Pancreas (tissue), 10 donors: ENCODE results near the gene DNAH8. TPM values are rescaled to one million over a fixed set of nuclear protein-coding genes. Genes with fewer than 3 reads are reported as not detected.

Experiments
- ATAC-seq, 4 donors: fragments of 200-7000 bp; cut with Tn5 transposase; one replicate each; pipeline versions ENCODE4 v1.8.0 to v1.9.1; 2020; ENCODE audit warnings: mild to moderate bottlenecking in 4 of 4, moderate library complexity in 4 of 4
- DNase-seq, 6 donors: peaks; one replicate each; pipeline ENCODE4 v3.0.0-alpha.2; 2020
- FAIRE-seq: peaks from 2 replicates; lab custom pipeline; 2012; peaks lifted over from hg19 to GRCh38; lab: Jason Lieb, UNC
- H3K27ac ChIP-seq, 4 donors: fragments of 200-600 bp; sonication (generic); 1 replicate in 3 of 4; 2 replicates in 1 of 4; pipeline versions ENCODE4 v1.5.0 to v1.8.0; 2020
- H3K27me3 ChIP-seq, 4 donors: fragments of 200-600 bp; one replicate each; pipeline ENCODE4 v1.8.0; 2021
- H3K36me3 ChIP-seq, 3 donors: fragments of 200-600 bp; sonication (generic) in 1 of 3; one replicate each; pipeline versions ENCODE4 v1.5.0 to v1.8.0; 2020 to 2021
- H3K4me1 ChIP-seq, 3 donors: fragments of 200-600 bp; one replicate each; pipeline ENCODE4 v1.8.0; 2021
- H3K4me3 ChIP-seq, 4 donors: fragments of 200-600 bp; sonication (generic) in 2 of 4; one replicate each; pipeline versions ENCODE4 v1.5.0 to v1.8.0; 2020 to 2021
- H3K9me3 ChIP-seq, 4 donors: fragments of 200-600 bp; one replicate each; pipeline ENCODE4 v1.8.0; 2021
- CTCF ChIP-seq, 4 donors: fragments of 200-600 bp; sonication (generic) in 3 of 4; IDR thresholded peaks; one replicate each; pipeline versions ENCODE4 v1.5.0 to v1.8.0; 2021; ENCODE audit warnings: antibody characterized with exemption in 4 of 4
- WGBS, 2 donors: extraction: QIAGEN DNeasy Blood & Tissue Kit; methylation state at CpG; one replicate each; pipeline ENCODE4 v1.1.7; 2013; 5-methylcytosine and 5-hydroxymethylcytosine counted together
- intact Hi-C, 3 donors: fragments of 100-400 bp; cut with DNase I; formaldehyde crosslinking; loops; one replicate each; pipeline versions ENCODE4 v1.11.1 to v1.14.2; 2022
- polyA plus RNA-seq, 2 donors: library from polyadenylated mRNA; stranded (reverse); fragments of 200-250 nt; gene quantifications; one replicate each; pipeline ENCODE4 v1.2.3, GENCODE V29; 2013
- total RNA-seq, 6 donors: library from RNA; stranded (reverse); fragmentation: NEBNext Ultra II Directional in 4 of 6; extraction: Animal tissue kit (Norgen Biotek cat#: 25700) in 4 of 6; gene quantifications; one replicate each; pipeline versions ENCODE4 v1.2.1 to v1.2.4, GENCODE V29; 2021 to 2023
- donor health status: healthy with polysubstance abuse.
- donor health status: DM: no; HTN: no; CAD: no; lungs with moderate emphysema.
- donor health status: DM: no; HTN: no; CAD: no.
- donor health status: control.
- donor health status: control.
- donor health status: Bipolar disorder and iron deficiency.
- donor health status: DM: yes; HTN: yes; CAD: no.
- donor health status: DM: no; HTN: no; CAD: no.
- donor health status: DM: no; HTN: no; CAD: no.
- donor health status: DM: yes; HTN: yes; CAD: no.

The DNAH8 gene
- total and polyA plus RNA-seq, 8 donors = not detected

GRCh38 chr6:38924791-38925509 is 209.8 kb downstream of the DNAH8 start:
- ATAC-seq (no peak), FAIRE-seq (no peak), DNase-seq (no peak)
- Histone ChIP-seq H3K27ac (no peak overlapping the region), H3K4me3 (no peak overlapping the region), H3K27me3 (no peaks in the 10 kb centered on the region), H3K36me3 (no peaks in the 10 kb centered on the region), H3K4me1 (no peaks in the 10 kb centered on the region), H3K9me3 (no peaks in the 10 kb centered on the region)
- TF ChIP-seq CTCF (IDR thresholded peaks at IDR 0.05) = no peak
- intact Hi-C loops = no loop called here
- WGBS, 2 donors = 75 to 87% methylated on average over 7 of the region's 7 CpGs

- ATAC-seq = no peak
- Histone ChIP-seq H3K4me1 (no peaks in the 10 kb centered on the region), H3K9me3 (no peaks in the 10 kb centered on the region), H3K27me3 (no peaks in the 10 kb centered on the region), H3K4me3 (no peak overlapping the region), H3K27ac (no peak overlapping the region), H3K36me3 (no peaks in the 10 kb centered on the region)
- intact Hi-C loops = no loop called here
- no peak for DNase-seq
- TF ChIP-seq CTCF (IDR thresholded peaks at IDR 0.05) = no peak
- WGBS, 2 donors = 70 to 77% methylated on average over 5 of the region's 5 CpGs
- FAIRE-seq = no peak
These were observed 214.4 kb downstream of the DNAH8 start for GRCh38 chr6:38929560-38929959.

GRCh38 chr6:38933426-38933825 is 218.3 kb downstream of the DNAH8 start:
- Histone ChIP-seq H3K4me3 (no peak overlapping the region), H3K27ac (no peak overlapping the region), H3K27me3 (no peaks in the 10 kb centered on the region), H3K4me1 (no peaks in the 10 kb centered on the region), H3K36me3 (no peaks in the 10 kb centered on the region), H3K9me3 (no peaks in the 10 kb centered on the region)
- intact Hi-C loops = no loop called here
- peak; percentile 40 to 74 (median 70) for ATAC-seq
- TF ChIP-seq CTCF (IDR thresholded peaks at IDR 0.05) = peak in 1 of 4 donors; percentile 11
- FAIRE-seq = no peak
- 43 to 45% methylated on average over 3 of the region's 3 CpGs for WGBS, 2 donors
- DNase-seq = no peak

GRCh38 chr6:38935051-38935450 is 219.9 kb downstream of the DNAH8 start:
- Histone ChIP-seq H3K27me3 (no peaks in the 10 kb centered on the region), H3K36me3 (no peaks in the 10 kb centered on the region), H3K9me3 (no peaks in the 10 kb centered on the region), H3K4me3 (no peak overlapping the region), H3K27ac (no peak overlapping the region), H3K4me1 (no peaks in the 10 kb centered on the region)
- no peak for TF ChIP-seq CTCF (IDR thresholded peaks at IDR 0.05)
- WGBS, 2 donors = 39 to 61% methylated on average over 1 of the region's 1 CpG
- ATAC-seq (no peak), FAIRE-seq (no peak), DNase-seq (no peak)
- intact Hi-C loops = no loop called here

- Histone ChIP-seq H3K27ac (no peak overlapping the region), H3K27me3 (no peaks in the 10 kb centered on the region), H3K4me3 (no peak overlapping the region), H3K9me3 (no peaks in the 10 kb centered on the region), H3K36me3 (no peaks in the 10 kb centered on the region), H3K4me1 (no peaks in the 10 kb centered on the region)
- FAIRE-seq (no peak), DNase-seq (no peak), ATAC-seq (no peak)
- intact Hi-C loops = no loop called here
- 89% methylated on average over 15 of the region's 15 CpGs for WGBS, 2 donors
- TF ChIP-seq CTCF (IDR thresholded peaks at IDR 0.05) = no peak
These were observed 222.9 kb downstream of the DNAH8 start for GRCh38 chr6:38937839-38938613.
